Activated CD8-positive, alpha-beta memory T cell treated with anti-CD3 and anti-CD28 coated beads for 24 hours (primary cell): ENCODE results near the gene BCAN.
A peak's percentile ranks its signal among the peaks of the same experiment; 100 is the strongest.

Experiments used
- DNase-seq: peaks from one replicate; pipeline ENCODE4 v3.0.0-alpha.2; 2020

BCAN gene

GRCh38 chr1:156663178-156663577 is 21.3 kb downstream of the BCAN start:
- no peak for DNase-seq

GRCh38 chr1:156664046-156664766 is 22.3 kb downstream of the BCAN start:
- DNase-seq: no peak

- DNase-seq: no peak
These were observed 23.0 kb downstream of the BCAN start for GRCh38 chr1:156664767-156665411.

- DNase-seq: no peak
These were observed 23.6 kb downstream of the BCAN start for GRCh38 chr1:156665539-156665938.

- DNase-seq: no peak
These were observed 25.1 kb downstream of the BCAN start for GRCh38 chr1:156666862-156667609.

GRCh38 chr1:156667610-156667967 is 25.7 kb downstream of the BCAN start:
- no peak for DNase-seq

- no peak for DNase-seq
These were observed 26.2 kb downstream of the BCAN start for GRCh38 chr1:156667968-156668709.

GRCh38 chr1:156668801-156669637 is 27.1 kb downstream of the BCAN start:
- DNase-seq: no peak

GRCh38 chr1:156669794-156670193 is 27.9 kb downstream of the BCAN start:
- DNase-seq: no peak

GRCh38 chr1:156670359-156670758 is 28.4 kb downstream of the BCAN start:
- DNase-seq: no peak

- DNase-seq: no peak
These were observed 28.9 kb downstream of the BCAN start for GRCh38 chr1:156670791-156671190.

- no peak for DNase-seq
These were observed 29.9 kb downstream of the BCAN start for GRCh38 chr1:156671804-156672203.

- no peak for DNase-seq
These were observed 31.6 kb downstream of the BCAN start for GRCh38 chr1:156673387-156674121.

GRCh38 chr1:156675210-156676113 is 33.5 kb downstream of the BCAN start:
- DNase-seq: no peak

- DNase-seq: no peak
These were observed 34.4 kb downstream of the BCAN start for GRCh38 chr1:156676114-156676819.

GRCh38 chr1:156676820-156677615 is 35.1 kb downstream of the BCAN start, which contains the start of gene NES:
NES (minus strand) TSS chr1:156677407; CDS start chr1:156677264, 143 bp downstream.
- no peak for DNase-seq

GRCh38 chr1:156677616-156678596 is 36.0 kb downstream of the BCAN start:
- peak; percentile 74 for DNase-seq

- DNase-seq: no peak
These were observed 38.1 kb downstream of the BCAN start for GRCh38 chr1:156680056-156680455.
